Chondrocyte (in vitro differentiated cells): Measurements from ENCODE around the gene CNDP2. TPM values are rescaled to one million over a fixed set of nuclear protein-coding genes. Genes with fewer than 3 reads are reported as not detected.

Source experiments
- DNase-seq: peaks from one replicate; pipeline ENCODE4 v3.0.0; 2021; ENCODE audit warnings: mixed read lengths, low spot score
- H3K27ac Mint-ChIP-seq: one replicate; pipeline ENCODE4 v1.8.0; 2021; ENCODE audit warnings: mild to moderate bottlenecking, moderate library complexity, mixed read lengths; ENCODE audit not compliant: unreplicated experiment
- H3K27me3 Mint-ChIP-seq: 2 replicates; pipeline ENCODE4 v1.8.0; 2021; ENCODE audit warnings: low read depth, mixed read lengths
- H3K36me3 Mint-ChIP-seq: 2 replicates; pipeline ENCODE4 v1.8.0; 2021; ENCODE audit warnings: low read depth, mixed read lengths
- H3K4me1 Mint-ChIP-seq: 2 replicates; pipeline ENCODE4 v1.8.0; 2021; ENCODE audit warnings: low read depth, mild to moderate bottlenecking, mixed read lengths
- H3K4me3 Mint-ChIP-seq: one replicate; pipeline ENCODE4 v1.8.0; 2021; ENCODE audit warnings: mild to moderate bottlenecking, moderate library complexity, mixed read lengths; ENCODE audit not compliant: unreplicated experiment
- H3K9me3 Mint-ChIP-seq: 2 replicates; pipeline ENCODE4 v1.8.0; 2021; ENCODE audit warnings: low read depth, mixed read lengths
- CTCF ChIP-seq: fragments of 200-600 bp; sonication (generic); IDR thresholded peaks from 2 replicates; pipeline ENCODE4 v1.5.0; 2021; ENCODE audit warnings: antibody characterized with exemption, mild to moderate bottlenecking, moderate library complexity
- total RNA-seq: library from RNA; stranded (reverse); gene quantifications from 3 replicates; pipeline ENCODE4 v1.2.1, GENCODE V29; 2021

The CNDP2 gene
- total RNA-seq, 1 donor from 2014 or later: 58.6 TPM

- Mint-ChIP-seq H3K4me3 (no peak overlapping the region), H3K27me3 (peaks cover 3% of the 10 kb centered on the region), H3K36me3 (no peaks in the 10 kb centered on the region), H3K4me1 (no peaks in the 10 kb centered on the region), H3K9me3 (no peaks in the 10 kb centered on the region), H3K27ac (no peak overlapping the region)
- TF ChIP-seq CTCF: no peak
- DNase-seq: no peak
Measured at GRCh38 chr18:74478880-74479279, 17.3 kb upstream of the CNDP2 start.

GRCh38 chr18:74479486-74480148, 16.5 kb upstream of the CNDP2 start:
- H3K4me3 Mint-ChIP-seq: no peak overlapping the region
- H3K9me3 Mint-ChIP-seq: no peaks in the 10 kb centered on the region
- H3K4me1 Mint-ChIP-seq: peaks cover 2% of the 10 kb centered on the region
- no peak overlapping the region for H3K27ac Mint-ChIP-seq
- TF ChIP-seq CTCF: no peak
- H3K27me3 Mint-ChIP-seq: peaks cover 3% of the 10 kb centered on the region
- H3K36me3 Mint-ChIP-seq: no peaks in the 10 kb centered on the region
- DNase-seq: no peak

GRCh38 chr18:74480149-74480651, 16.0 kb upstream of the CNDP2 start:
- H3K4me1 Mint-ChIP-seq: peaks cover 7% of the 10 kb centered on the region
- no peak overlapping the region for H3K27ac Mint-ChIP-seq
- no peaks in the 10 kb centered on the region for H3K36me3 Mint-ChIP-seq
- TF ChIP-seq CTCF: no peak
- no peak overlapping the region for H3K4me3 Mint-ChIP-seq
- peaks cover 3% of the 10 kb centered on the region for H3K27me3 Mint-ChIP-seq
- DNase-seq: no peak
- no peaks in the 10 kb centered on the region for H3K9me3 Mint-ChIP-seq

- DNase-seq: no peak
- no peak overlapping the region for H3K4me3 Mint-ChIP-seq
- H3K9me3 Mint-ChIP-seq: no peaks in the 10 kb centered on the region
- no peak overlapping the region for H3K27ac Mint-ChIP-seq
- no peak for TF ChIP-seq CTCF
- H3K27me3 Mint-ChIP-seq: peaks cover 5% of the 10 kb centered on the region
- H3K4me1 Mint-ChIP-seq: peaks cover 18% of the 10 kb centered on the region
- no peaks in the 10 kb centered on the region for H3K36me3 Mint-ChIP-seq
Measured at GRCh38 chr18:74482697-74483096, 13.5 kb upstream of the CNDP2 start.

GRCh38 chr18:74486119-74486849, 9.9 kb upstream of the CNDP2 start:
- Mint-ChIP-seq H3K4me1 (peaks cover 26% of the 10 kb centered on the region), H3K27ac (no peak overlapping the region), H3K9me3 (no peaks in the 10 kb centered on the region), H3K27me3 (peaks cover 5% of the 10 kb centered on the region), H3K4me3 (no peak overlapping the region), H3K36me3 (no peaks in the 10 kb centered on the region)
- no peak for DNase-seq
- no peak for TF ChIP-seq CTCF
